ENCODE results near the gene MCTP2.

DNA sequence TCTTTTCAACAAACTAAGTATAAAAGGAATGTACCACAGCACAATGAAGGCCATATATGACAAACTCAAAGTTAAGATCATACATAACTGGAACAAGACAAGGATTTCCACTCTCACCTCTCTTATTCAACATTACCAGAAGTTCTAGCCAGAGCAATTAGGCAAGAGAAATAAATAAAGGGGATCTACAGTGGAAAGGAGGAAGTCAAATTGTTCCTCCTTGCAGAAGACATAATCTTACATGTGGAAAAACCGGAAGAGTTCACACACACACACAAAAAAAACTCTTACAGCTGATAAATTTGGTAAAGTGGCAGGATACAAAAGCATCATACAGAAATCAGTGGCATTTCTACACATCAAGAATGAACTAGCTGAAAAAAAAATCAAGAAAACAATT, 277.9 kb downstream of the MCTP2 start:
- no peak for TF ChIP-seq CTCF (IDR thresholded peaks at IDR 0.05)
- TF ChIP-seq POLR2A (IDR thresholded peaks at IDR 0.05) = no peak
- no peak for TF ChIP-seq EP300 (IDR thresholded peaks at IDR 0.05)
